IPS-15b (cell line): Measurements from ENCODE around the gene RPL23.

Experiments
- H3K27me3 ChIP-seq: one replicate; pipeline ENCODE4 v1.6.1; 2013; ENCODE audit warnings: low read length; ENCODE audit not compliant: control insufficient read depth, insufficient read depth
- H3K36me3 ChIP-seq: one replicate; pipeline ENCODE4 v1.6.1; 2013; ENCODE audit warnings: low read length; ENCODE audit not compliant: control insufficient read depth, insufficient read depth
- H3K4me1 ChIP-seq: one replicate; pipeline ENCODE4 v1.6.1; 2013; ENCODE audit warnings: mild to moderate bottlenecking, low read length; ENCODE audit not compliant: control insufficient read depth, insufficient read depth
- H3K4me3 ChIP-seq: one replicate; pipeline ENCODE4 v1.5.1; 2013; ENCODE audit warnings: low read depth, low read length
- H3K9ac ChIP-seq: one replicate; pipeline ENCODE4 v1.6.1; 2013; ENCODE audit warnings: low read depth, mild to moderate bottlenecking, low read length
- H3K9me3 ChIP-seq: one replicate; pipeline ENCODE4 v1.6.1; 2013; ENCODE audit warnings: mild to moderate bottlenecking, low read length; ENCODE audit not compliant: control insufficient read depth, insufficient read depth

RPL23 gene

GRCh38 chr17:38881600-38882191 lies 28.2 kb upstream of the RPL23 start:
- Histone ChIP-seq H3K4me3 (no peak overlapping the region), H3K9ac (no peak overlapping the region)

GRCh38 chr17:38879878-38880665 lies 26.6 kb upstream of the RPL23 start:
- Histone ChIP-seq H3K27me3 (no peaks in the 10 kb centered on the region), H3K9me3 (no peaks in the 10 kb centered on the region), H3K9ac (peak overlapping the region; percentile 30), H3K4me1 (peaks cover 40% of the 10 kb centered on the region), H3K36me3 (peaks cover 8% of the 10 kb centered on the region), H3K4me3 (peak overlapping the region; percentile 19)

More at GRCh38 chr17:38881600-38882191, 28.2 kb upstream of the RPL23 start:
- H3K9me3 ChIP-seq = no peaks in the 10 kb centered on the region
- H3K27me3 ChIP-seq = no peaks in the 10 kb centered on the region
- H3K4me1 ChIP-seq = peaks cover 50% of the 10 kb centered on the region
- peaks cover 14% of the 10 kb centered on the region for H3K36me3 ChIP-seq

DNA sequence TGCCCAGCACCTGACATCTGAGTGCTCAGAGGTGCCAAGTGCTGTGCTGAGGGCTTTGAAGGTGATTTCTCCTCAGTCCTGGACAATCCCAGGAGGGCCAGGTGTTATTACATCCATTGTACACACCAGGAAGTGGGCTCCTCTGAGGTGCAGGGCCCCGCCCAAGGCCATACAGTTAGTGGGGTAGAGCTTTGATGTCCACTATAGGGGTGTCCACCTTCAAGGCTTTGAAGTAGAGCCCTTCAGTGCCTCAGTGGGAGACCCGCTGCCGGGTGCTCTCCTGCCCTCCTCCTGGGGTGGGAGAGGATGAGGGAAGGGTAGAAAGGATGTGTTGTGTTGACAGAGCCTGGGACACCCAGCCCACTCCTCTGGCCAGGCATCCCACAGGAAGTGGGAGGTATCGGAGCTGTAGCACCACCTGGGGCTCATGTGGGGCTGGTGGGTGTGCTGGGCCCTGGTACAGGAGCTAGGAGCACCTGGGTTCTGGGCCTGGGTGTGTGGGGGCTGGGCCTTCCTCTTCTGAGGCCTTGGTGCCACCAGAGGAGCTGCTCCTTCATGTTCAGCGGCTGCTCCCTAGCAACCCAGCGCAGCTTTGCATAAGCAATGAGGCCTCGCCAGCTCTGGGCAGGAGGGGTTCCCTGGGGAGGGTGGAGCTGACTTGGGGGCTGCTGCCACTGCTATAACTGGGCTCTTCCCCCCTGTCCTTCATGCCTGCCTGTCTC lies 23.8 kb upstream of the RPL23 start:
- H3K9me3 ChIP-seq = no peaks in the 10 kb centered on the region
- H3K4me3 ChIP-seq = peak overlapping the region; percentile 30
- no peaks in the 10 kb centered on the region for H3K27me3 ChIP-seq
- no peaks in the 10 kb centered on the region for H3K36me3 ChIP-seq
- H3K9ac ChIP-seq = no peak overlapping the region
- H3K4me1 ChIP-seq = peaks cover 36% of the 10 kb centered on the region

DNA sequence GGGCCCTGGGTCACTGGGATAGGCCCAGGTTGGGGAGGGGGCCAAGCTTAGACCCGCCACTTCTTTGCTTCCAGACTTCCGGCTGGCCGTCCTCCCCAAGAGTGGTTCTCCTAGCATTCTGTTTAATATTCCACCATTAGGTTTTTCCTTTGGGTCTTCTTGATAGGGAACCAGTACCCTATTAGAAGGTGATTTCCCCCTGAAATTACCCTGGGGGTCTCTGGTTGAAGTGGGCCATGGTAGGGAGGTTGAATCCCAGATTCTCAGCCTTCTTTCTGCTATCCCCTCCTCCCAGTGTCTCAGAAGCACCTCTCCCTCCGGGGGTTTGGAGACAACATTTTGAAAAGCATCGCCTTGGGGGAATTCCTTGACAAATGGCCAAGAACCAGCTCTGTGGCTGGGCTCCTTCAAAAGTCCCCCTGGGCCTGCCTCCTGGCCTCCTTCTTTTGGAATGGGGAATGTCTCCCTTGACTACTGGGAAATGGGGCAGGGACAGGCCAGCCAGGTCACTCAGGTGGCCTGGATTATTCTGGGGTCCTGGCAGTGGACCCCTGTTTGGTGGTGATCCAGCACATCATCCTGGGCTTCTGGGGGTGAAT lies 22.1 kb upstream of the RPL23 start:
- H3K27me3 ChIP-seq = no peaks in the 10 kb centered on the region
- no peak overlapping the region for H3K4me3 ChIP-seq
- no peaks in the 10 kb centered on the region for H3K9me3 ChIP-seq
- H3K36me3 ChIP-seq = no peaks in the 10 kb centered on the region
- no peak overlapping the region for H3K9ac ChIP-seq
- H3K4me1 ChIP-seq = peaks cover 40% of the 10 kb centered on the region

GRCh38 chr17:38874505-38875400 lies 21.2 kb upstream of the RPL23 start:
- H3K36me3 ChIP-seq = no peaks in the 10 kb centered on the region
- peaks cover 34% of the 10 kb centered on the region for H3K4me1 ChIP-seq
- H3K9ac ChIP-seq = peak overlapping the region; percentile 47
- no peaks in the 10 kb centered on the region for H3K27me3 ChIP-seq
- H3K9me3 ChIP-seq = no peaks in the 10 kb centered on the region
- no peak overlapping the region for H3K4me3 ChIP-seq

- no peaks in the 10 kb centered on the region for H3K36me3 ChIP-seq
- no peaks in the 10 kb centered on the region for H3K9me3 ChIP-seq
- peaks cover 29% of the 10 kb centered on the region for H3K4me1 ChIP-seq
- H3K4me3 ChIP-seq = no peak overlapping the region
- H3K27me3 ChIP-seq = no peaks in the 10 kb centered on the region
- H3K9ac ChIP-seq = peak overlapping the region; percentile 47
Observed at GRCh38 chr17:38873640-38874380, 20.3 kb upstream of the RPL23 start.

GRCh38 chr17:38872671-38873385 lies 19.3 kb upstream of the RPL23 start:
- no peak overlapping the region for H3K9ac ChIP-seq
- no peaks in the 10 kb centered on the region for H3K36me3 ChIP-seq
- no peaks in the 10 kb centered on the region for H3K27me3 ChIP-seq
- no peaks in the 10 kb centered on the region for H3K9me3 ChIP-seq
- peaks cover 24% of the 10 kb centered on the region for H3K4me1 ChIP-seq
- H3K4me3 ChIP-seq = no peak overlapping the region

DNA sequence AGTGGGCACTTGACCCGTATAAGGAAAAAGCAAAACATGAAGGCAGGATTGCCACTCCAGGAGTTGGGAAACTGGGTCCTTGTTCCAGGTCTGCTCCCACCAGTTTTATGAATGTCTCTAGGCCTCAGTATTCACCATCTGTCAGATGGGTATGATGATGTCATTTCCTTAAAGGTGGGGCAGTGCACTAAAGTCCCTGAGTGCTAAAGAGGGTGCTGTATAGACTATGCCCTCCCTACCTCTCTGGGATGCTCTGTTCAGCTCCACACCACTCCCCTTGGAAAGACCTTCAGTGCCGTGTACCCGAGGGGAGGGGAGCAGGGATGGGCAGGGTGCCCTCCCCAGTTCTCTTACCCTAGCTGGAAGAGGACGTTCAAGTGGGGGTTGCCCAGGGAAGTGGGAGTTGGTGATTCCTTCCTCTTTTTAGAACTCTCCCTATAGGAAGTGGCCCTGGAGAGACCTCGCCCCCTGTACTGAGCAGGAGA lies 18.5 kb upstream of the RPL23 start:
- Histone ChIP-seq H3K36me3 (no peaks in the 10 kb centered on the region), H3K9me3 (no peaks in the 10 kb centered on the region), H3K4me3 (peak overlapping the region; percentile 86), H3K9ac (peak overlapping the region; percentile 24), H3K4me1 (peaks cover 18% of the 10 kb centered on the region), H3K27me3 (no peaks in the 10 kb centered on the region)

DNA sequence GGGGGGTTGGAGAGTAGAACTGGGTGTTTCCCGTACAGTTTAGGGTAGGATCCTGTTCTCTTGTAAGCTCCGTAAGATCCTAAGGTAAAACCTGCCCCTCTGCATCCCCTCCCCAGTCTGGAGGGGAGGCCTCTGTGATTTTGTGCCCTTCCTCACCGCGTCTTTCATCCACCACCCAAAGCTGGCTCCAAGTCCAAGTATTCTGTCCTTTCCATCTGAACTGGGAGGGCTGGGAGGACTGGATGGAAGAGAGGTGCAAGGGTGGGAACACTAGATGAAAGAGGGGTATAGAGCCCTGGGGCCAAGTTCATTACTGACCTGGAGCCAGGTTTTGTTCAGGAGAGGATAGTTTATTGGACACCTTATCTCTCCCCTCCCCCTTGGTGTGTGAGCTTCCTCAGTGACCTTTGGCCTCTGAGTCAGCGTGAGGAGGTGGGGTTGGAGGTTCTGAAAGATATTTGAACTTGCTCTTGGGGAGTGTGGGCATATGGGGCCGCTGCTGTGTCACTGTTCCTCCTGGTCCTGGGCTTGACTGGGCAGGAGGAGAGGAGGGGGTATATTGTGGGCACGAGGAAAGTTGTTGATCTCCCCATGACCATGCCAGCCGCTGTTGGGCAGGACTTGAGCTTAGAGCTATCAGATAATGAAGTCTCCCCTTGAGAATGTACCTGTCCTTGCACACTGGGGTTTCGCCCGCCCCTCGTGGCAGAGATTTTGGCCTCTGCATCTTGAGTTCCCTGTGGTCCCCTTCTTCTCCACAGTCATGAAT lies 17.9 kb upstream of the RPL23 start:
- Histone ChIP-seq H3K36me3 (no peaks in the 10 kb centered on the region), H3K4me3 (peak overlapping the region; percentile 86), H3K27me3 (no peaks in the 10 kb centered on the region), H3K9me3 (no peaks in the 10 kb centered on the region), H3K9ac (peak overlapping the region; percentile 73), H3K4me1 (peaks cover 16% of the 10 kb centered on the region)
